GM12878 (cell line): Measurements from ENCODE around the gene TVP23C. TPM values are rescaled to one million over a fixed set of nuclear protein-coding genes. Genes with fewer than 3 reads are reported as not detected.

Source experiments
- ATAC-seq: fragments of 200-7000 bp; cut with Tn5 transposase; 3 replicates; pipeline ENCODE4 v1.9.1; 2020; ENCODE audit warnings: mild to moderate bottlenecking, moderate library complexity
- BruUV-seq: library from RNA; stranded (reverse); fragments of 400-500 nt; replicated peaks from 2 replicates; lab custom pipeline; 2021; lab: Mats Ljungman, UMichigan
- CTCF ChIA-PET: fragments of 300-600 bp; sonication (Branson Sonifier 250); formaldehyde crosslinking; extraction: SDS; loops from one replicate; lab custom pipeline; 2021; ENCODE audit warnings: inconsistent platforms; lab: Yijun Ruan, JAX
- POLR2A ChIA-PET: fragments of 350-600 bp; formaldehyde crosslinking; extraction: SDS; loops from one replicate; lab custom pipeline; 2021; ENCODE audit warnings: inconsistent platforms; lab: Charles Lee
- RAD21 ChIA-PET: fragments of 300-600 bp; sonication (Branson Sonifier 250); formaldehyde crosslinking; loops from one replicate; lab custom pipeline; 2023; ENCODE audit warnings: antibody characterized with exemption; ENCODE audit not compliant: unreplicated experiment; lab: Charles Lee
- SMC1A ChIA-PET: fragments of 300-600 bp; sonication (Branson Sonifier 250); formaldehyde crosslinking; loops from one replicate; lab custom pipeline; 2023; ENCODE audit not compliant: unreplicated experiment, uncharacterized antibody; lab: Charles Lee
- DNase-seq: peaks from one replicate; pipeline ENCODE4 v3.0.0-alpha.2; 2011; ENCODE audit warnings: low read depth, low spot score
- FAIRE-seq: peaks from 3 replicates; lab custom pipeline; 2011; peaks lifted over from hg19 to GRCh38; lab: Jason Lieb, UNC
- H2AFZ ChIP-seq: 2 replicates; pipeline ENCODE4 v1.6.0; 2011; ENCODE audit warnings: low read depth, low read length, control low read depth; ENCODE audit not compliant: control insufficient read depth
- H3K27ac ChIP-seq: 2 replicates; pipeline ENCODE4 v1.5.1; 2011; ENCODE audit warnings: control low read depth; ENCODE audit not compliant: control insufficient read depth, insufficient read depth
- H3K27me3 ChIP-seq, 2 experiments: replicated peaks in 1 of 2; 2 replicates each; pipeline versions ENCODE4 v1.6.0 to v1.6.1; 2011; ENCODE audit warnings: low read length in 1 of 2; ENCODE audit not compliant: control insufficient read depth in 2 of 2, insufficient read depth in 2 of 2
- H3K36me3 ChIP-seq, 2 experiments: 2 replicates each; pipeline ENCODE4 v1.5.1; 2011; ENCODE audit warnings: low read length in 1 of 2; ENCODE audit not compliant: control insufficient read depth in 2 of 2, insufficient read depth in 2 of 2
- H3K4me1 ChIP-seq: 2 replicates; pipeline ENCODE4 v1.6.1; 2011; ENCODE audit warnings: mild to moderate bottlenecking, low read length, moderate library complexity, mixed read lengths; ENCODE audit not compliant: control insufficient read depth, insufficient read depth
- H3K4me2 ChIP-seq: 2 replicates; pipeline ENCODE4 v1.6.0; 2011; ENCODE audit warnings: control low read depth; ENCODE audit not compliant: control insufficient read depth, insufficient read depth
- H3K4me3 ChIP-seq: fragments of 200-600 bp; sonication (generic); 2 replicates; pipeline ENCODE4 v1.5.1; 2016
- H3K79me2 ChIP-seq: 2 replicates; pipeline ENCODE4 v1.6.0; 2011; ENCODE audit warnings: low read length; ENCODE audit not compliant: control insufficient read depth, insufficient read depth
- H3K9ac ChIP-seq: 2 replicates; pipeline ENCODE4 v1.8.0; 2011; ENCODE audit warnings: low read length, control low read depth, mixed read lengths; ENCODE audit not compliant: control insufficient read depth, insufficient read depth
- H3K9me3 ChIP-seq: replicated peaks from 3 replicates; pipeline ENCODE4 v1.5.1; 2011; ENCODE audit warnings: mild to moderate bottlenecking, low read length; ENCODE audit not compliant: control insufficient read depth, insufficient read depth
- H4K20me1 ChIP-seq: 2 replicates; pipeline ENCODE4 v1.6.0; 2011; ENCODE audit not compliant: control insufficient read depth, insufficient read depth
- CBFB ChIP-seq: IDR thresholded peaks from 2 replicates; pipeline ENCODE4 v1.6.1; 2016; ENCODE audit warnings: antibody characterized with exemption, low read depth
- EED ChIP-seq: sonication (generic); IDR thresholded peaks from 2 replicates; pipeline ENCODE4 v1.6.1; 2016; ENCODE audit warnings: antibody characterized with exemption, low read depth
- NRF1 ChIP-seq: conservative IDR thresholded peaks from 2 replicates; pipeline ENCODE4 v1.6.1; 2011; ENCODE audit warnings: mild to moderate bottlenecking, low read depth, low read length, improper control_type of control experiment
- SPI1 ChIP-seq: IDR thresholded peaks from 2 replicates; pipeline ENCODE4 v1.6.1; 2011; ENCODE audit warnings: low read depth, mild to moderate bottlenecking, low read length, moderate library complexity, borderline replicate concordance; ENCODE audit not compliant: insufficient read depth
- TCF12 ChIP-seq: IDR thresholded peaks from 2 replicates; pipeline ENCODE4 v1.6.1; 2011; ENCODE audit warnings: low read depth, mild to moderate bottlenecking, low read length
- WGBS: methylation state at CpG from one replicate; pipeline ENCODE4 v1.1.6; 2016; ENCODE audit warnings: low lambda C conversion rate; ENCODE audit not compliant: insufficient replicate concordance, insufficient coverage; ENCODE audit errors: missing lambda C conversion rate; 5-methylcytosine and 5-hydroxymethylcytosine counted together
- in situ Hi-C: fragments of 300-500 bp; cut with MboI; formaldehyde crosslinking; loops from 9 replicates; pipeline ENCODE4 v1.14.3; 2018; ENCODE audit warnings: mixed read lengths
- intact Hi-C: fragments of 100-400 bp; cut with micrococcal nuclease; formaldehyde crosslinking; loops from one replicate; pipeline ENCODE4 v1.14.2; 2022; ENCODE audit not compliant: unreplicated experiment
- polyA plus RNA-seq, 11 experiments: library from polyadenylated mRNA; depleted of rRNA in 4 of 11; unstranded in 6 of 11; stranded (reverse) in 5 of 11; fragments of >200 nt; fragmentation: Nextera tagmentation in 4 of 11; fragmentation: Illumina TruSeq in 1 of 11; extraction: Ambion mirVana in 4 of 11; extraction: Trizol in 1 of 11; gene quantifications; 1 replicate in 1 of 11; 2 replicates in 10 of 11; pipeline versions ENCODE4 v1.2.1 to v1.2.3, GENCODE V29; 2011 to 2016; ENCODE audit warnings: inconsistent platforms in 2 of 11, missing spikeins in 2 of 11, low read depth in 1 of 11
- total RNA-seq, 4 experiments: library from RNA; depleted of rRNA in 3 of 4; stranded (reverse); fragments of >200 nt in 3 of 4; fragmentation: Illumina TruSeq in 1 of 4; extraction: Trizol in 1 of 4; gene quantifications; 2 replicates each; pipeline versions ENCODE4 v1.2.1 to v1.2.3, GENCODE V29; 2013 to 2021

TVP23C gene
- total and polyA plus RNA-seq, 10 of the 15 experiments (the other 5 are each of a cell fraction or from before 2014, with no cell fraction given) = 0.42 to 5.0 (median 2.7) TPM

DNA sequence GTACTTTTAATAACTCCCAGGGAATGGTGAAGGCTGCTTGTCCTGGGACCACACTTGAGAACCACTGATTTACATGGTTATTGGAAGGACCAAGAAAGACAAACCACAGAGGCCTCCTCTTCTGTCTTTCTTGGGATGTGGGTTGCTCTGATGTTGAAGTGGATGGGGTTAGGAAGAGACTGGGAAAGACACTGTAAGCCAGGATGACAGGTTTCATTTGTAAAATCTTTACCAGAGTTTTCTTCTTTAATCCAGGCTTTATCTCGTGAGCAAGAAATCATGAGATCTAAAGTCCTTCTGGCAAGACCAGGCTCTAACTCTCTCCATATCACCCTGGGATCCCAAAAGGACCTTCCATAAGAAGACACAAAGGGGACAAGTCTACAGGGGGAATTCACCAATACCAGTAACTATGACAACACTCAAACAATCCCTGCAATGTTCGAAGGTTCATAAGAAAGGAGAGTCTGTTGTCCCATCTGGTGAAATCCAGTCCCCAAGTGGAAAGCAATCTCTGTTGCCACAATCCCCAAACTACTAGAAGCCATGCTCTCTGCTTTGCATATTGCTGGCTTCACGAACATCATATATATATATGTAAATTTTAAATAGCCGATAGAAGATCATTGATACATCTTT is 51.1 kb downstream of the TVP23C start:
- TF ChIP-seq NRF1 (no peak), CBFB (no peak)
- H3K27ac ChIP-seq = no peak overlapping the region
- SMC1A ChIA-PET = no interaction called here
- no TSS peak for BruUV-seq
- H3K9ac ChIP-seq = no peak overlapping the region
- H3K27me3 ChIP-seq = no peaks in the 10 kb centered on the region
- RAD21 ChIA-PET = no interaction called here
- H2AFZ ChIP-seq = no peak overlapping the region
- no peaks in the 10 kb centered on the region for H3K79me2 ChIP-seq
- no peak for DNase-seq
- no peak for ATAC-seq
- no peaks in the 10 kb centered on the region for H4K20me1 ChIP-seq
- no peak for FAIRE-seq
- H3K36me3 ChIP-seq = no peaks in the 10 kb centered on the region
- no peaks in the 10 kb centered on the region for H3K9me3 ChIP-seq
- WGBS = 30% methylated on average over 4 of the region's 4 CpGs
- intact Hi-C loops (no loop called here), in situ Hi-C loops (no loop called here)
- H3K4me3 ChIP-seq = no peak overlapping the region
- POLR2A ChIA-PET = no interaction called here
- no peak overlapping the region for H3K4me2 ChIP-seq
- CTCF ChIA-PET = no interaction called here
- no peaks in the 10 kb centered on the region for H3K4me1 ChIP-seq

DNA sequence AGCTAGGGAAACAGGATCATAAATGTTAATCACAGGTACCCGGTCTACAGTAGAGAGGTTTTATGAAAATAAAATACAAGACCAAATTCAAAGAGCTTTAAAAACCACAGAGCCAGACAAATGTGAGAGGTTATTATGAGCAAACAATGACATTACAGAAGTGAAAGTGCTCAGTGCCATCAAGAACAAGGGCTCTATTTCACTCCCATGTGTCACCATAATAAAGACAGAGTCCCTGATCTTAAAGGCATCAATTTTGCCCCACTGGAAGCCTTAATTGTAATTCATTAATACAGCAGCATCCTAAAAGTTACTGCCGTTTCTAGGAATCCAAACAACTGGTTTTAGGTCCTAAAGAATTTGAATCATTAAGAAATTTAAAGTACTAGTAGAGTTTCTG is 52.1 kb downstream of the TVP23C start:
- FAIRE-seq (no peak), ATAC-seq (peak; percentile 32; the same call in 1 of the 3 replicates), DNase-seq (no peak)
- TF ChIP-seq SPI1 (peak; percentile 48; the same call in 1 of the 2 replicates), CBFB (no peak), EED (no peak), TCF12 (no peak)
- Histone ChIP-seq H3K4me3 (no peak overlapping the region), H3K9ac (no peak overlapping the region), H3K36me3 (no peaks in the 10 kb centered on the region), H4K20me1 (no peaks in the 10 kb centered on the region), H3K27ac (no peak overlapping the region), H2AFZ (no peak overlapping the region), H3K27me3 (no peaks in the 10 kb centered on the region), H3K4me2 (no peak overlapping the region), H3K4me1 (no peaks in the 10 kb centered on the region), H3K9me3 (no peaks in the 10 kb centered on the region), H3K79me2 (no peaks in the 10 kb centered on the region)
- ChIA-PET RAD21 (no interaction called here), SMC1A (no interaction called here), CTCF (no interaction called here), POLR2A (interaction anchor here (0.7 kb wide), 1 partner anchor 852 kb away, joined by 8 read pairs; no protein-coding TSS in a partner anchor)
- 22% methylated on average over 2 of the region's 2 CpGs for WGBS
- in situ Hi-C loops = no loop called here
- intact Hi-C loops = no loop called here
- BruUV-seq = no TSS peak
